ENCODE measurements around the gene FBXO4.

- TF ChIP-seq CTCF (IDR thresholded peaks at IDR 0.05) (no peak), POLR2A (IDR thresholded peaks at IDR 0.05) (no peak), POLR2AphosphoS5 (IDR thresholded peaks at IDR 0.05) (no peak)
Observed at GRCh38 chr5:41883243-41883642, 41.8 kb upstream of the FBXO4 start.

Measured in prostate gland (tissue), 2 donors.